Peyer's patch (tissue), 4 donors: ENCODE measurements around the gene OR5C1.

ENCODE experiments used
- CTCF ChIP-seq, 6 experiments: fragments of 450-650 bp in 4 of 6; fragments of 200-600 bp in 2 of 6; sonication (generic) in 1 of 6; IDR thresholded peaks; one replicate each; pipeline ENCODE4 v1.5.1; 2017 to 2019; ENCODE audit warnings: antibody characterized with exemption in 6 of 6, mild to moderate bottlenecking in 3 of 6, moderate library complexity in 1 of 6
- POLR2A ChIP-seq, 2 donors: fragments of 450-650 bp; IDR thresholded peaks; one replicate each; pipeline ENCODE4 v1.5.1; 2017; ENCODE audit warnings: antibody characterized with exemption in 2 of 2, mild to moderate bottlenecking in 2 of 2, moderate library complexity in 2 of 2

DNA sequence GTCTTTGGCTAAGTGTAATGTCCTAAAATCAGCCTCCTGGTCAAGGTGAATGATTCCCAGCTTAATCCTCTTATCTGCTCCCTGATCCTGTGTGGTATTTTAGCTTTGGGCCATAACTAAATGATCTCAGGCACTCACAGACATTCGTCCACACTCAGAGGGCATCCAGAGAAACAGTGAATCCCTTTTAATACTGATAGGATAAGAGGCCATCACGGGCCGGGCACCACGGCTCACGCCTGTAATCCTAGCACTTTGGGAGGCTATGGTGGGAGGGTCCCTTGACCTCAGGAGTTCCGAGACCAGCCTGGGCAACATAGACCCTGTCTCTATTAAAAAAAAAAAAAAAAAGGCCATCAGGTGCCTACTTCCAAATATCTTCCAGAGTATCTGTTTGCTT is 33.3 kb downstream of the OR5C1 start:
- TF ChIP-seq POLR2A (IDR thresholded peaks at IDR 0.05) (no peak), CTCF (IDR thresholded peaks at IDR 0.05) (no peak)
